ENCODE measurements around the gene APOA4. TPM values are rescaled to one million over a fixed set of nuclear protein-coding genes. Genes with fewer than 3 reads are reported as not detected.

Gene APOA4
- total RNA-seq, 1 donor from 2014 or later, result 0.56 TPM

GRCh38 chr11:116837231-116838091, 14.4 kb upstream of the APOA4 start, which contains the start of gene APOA1:
TSS of gene APOA1 (minus strand) at chr11:116837622. CDS start at chr11:116837387, 235 bp downstream.
- Histone ChIP-seq H3K9ac (no peak within 1 kb of the TSS), H3K27me3 (peaks cover 19% of the 10 kb centered on the region), H3K9me3 (ENCODE audit: low read depth) (no peaks in the 10 kb centered on the region), H3K4me2 (no peak within 1 kb of the TSS), H2AFZ (replicated peaks) (peak within 1 kb of the TSS; percentile 50), H3K4me1 (peaks cover 14% of the 10 kb centered on the region), H3K4me3 (no peak within 1 kb of the TSS), H3F3A (ENCODE audit: low read depth) (peaks cover 6% of the 10 kb centered on the region), H3K36me3 (no peaks in the 10 kb centered on the region), H4K20me1 (ENCODE audit: low read depth) (no peaks in the 10 kb centered on the region), H3K27ac (no peak within 1 kb of the TSS), H3K79me2 (ENCODE audit: low read depth) (no peaks in the 10 kb centered on the region)
- TF ChIP-seq CTCF (IDR thresholded peaks at IDR 0.05) (no peak), EZH2phosphoT487 (IDR thresholded peaks at IDR 0.05) (no peak), EZH2 (IDR thresholded peaks at IDR 0.05) (no peak)
- peak; percentile 50 for DNase-seq (ENCODE audit: low spot score)
- Mint-ChIP-seq H3K4me3 (no peak within 1 kb of the TSS), H3K27ac (peak within 1 kb of the TSS; percentile 94), H3K9me3 (no peaks in the 10 kb centered on the region), H3K36me3 (no peaks in the 10 kb centered on the region), H3K4me1 (peaks cover 41% of the 10 kb centered on the region), H3K27me3 (ENCODE audit: insufficient read depth, low read depth) (peaks cover 2% of the 10 kb centered on the region)

GRCh38 chr11:116836632-116836991, 13.5 kb upstream of the APOA4 start:
- Histone ChIP-seq H3K9ac (no peak overlapping the region), H3K4me1 (peaks cover 14% of the 10 kb centered on the region), H3F3A (ENCODE audit: low read depth) (peaks cover 6% of the 10 kb centered on the region), H2AFZ (replicated peaks) (no peak overlapping the region), H3K4me3 (no peak overlapping the region), H3K4me2 (no peak overlapping the region), H3K9me3 (ENCODE audit: low read depth) (no peaks in the 10 kb centered on the region), H4K20me1 (ENCODE audit: low read depth) (no peaks in the 10 kb centered on the region), H3K27ac (no peak overlapping the region), H3K79me2 (ENCODE audit: low read depth) (no peaks in the 10 kb centered on the region), H3K27me3 (peaks cover 19% of the 10 kb centered on the region), H3K36me3 (no peaks in the 10 kb centered on the region)
- Mint-ChIP-seq H3K27me3 (ENCODE audit: insufficient read depth, low read depth) (peaks cover 2% of the 10 kb centered on the region), H3K36me3 (no peaks in the 10 kb centered on the region), H3K9me3 (peaks cover 5% of the 10 kb centered on the region), H3K4me1 (peaks cover 41% of the 10 kb centered on the region), H3K27ac (no peak overlapping the region), H3K4me3 (no peak overlapping the region)
- DNase-seq (ENCODE audit: low spot score), result no peak
- TF ChIP-seq EZH2phosphoT487 (IDR thresholded peaks at IDR 0.05), result no peak
- TF ChIP-seq EZH2 (IDR thresholded peaks at IDR 0.05), result no peak
- TF ChIP-seq CTCF (IDR thresholded peaks at IDR 0.05), result no peak

DNA sequence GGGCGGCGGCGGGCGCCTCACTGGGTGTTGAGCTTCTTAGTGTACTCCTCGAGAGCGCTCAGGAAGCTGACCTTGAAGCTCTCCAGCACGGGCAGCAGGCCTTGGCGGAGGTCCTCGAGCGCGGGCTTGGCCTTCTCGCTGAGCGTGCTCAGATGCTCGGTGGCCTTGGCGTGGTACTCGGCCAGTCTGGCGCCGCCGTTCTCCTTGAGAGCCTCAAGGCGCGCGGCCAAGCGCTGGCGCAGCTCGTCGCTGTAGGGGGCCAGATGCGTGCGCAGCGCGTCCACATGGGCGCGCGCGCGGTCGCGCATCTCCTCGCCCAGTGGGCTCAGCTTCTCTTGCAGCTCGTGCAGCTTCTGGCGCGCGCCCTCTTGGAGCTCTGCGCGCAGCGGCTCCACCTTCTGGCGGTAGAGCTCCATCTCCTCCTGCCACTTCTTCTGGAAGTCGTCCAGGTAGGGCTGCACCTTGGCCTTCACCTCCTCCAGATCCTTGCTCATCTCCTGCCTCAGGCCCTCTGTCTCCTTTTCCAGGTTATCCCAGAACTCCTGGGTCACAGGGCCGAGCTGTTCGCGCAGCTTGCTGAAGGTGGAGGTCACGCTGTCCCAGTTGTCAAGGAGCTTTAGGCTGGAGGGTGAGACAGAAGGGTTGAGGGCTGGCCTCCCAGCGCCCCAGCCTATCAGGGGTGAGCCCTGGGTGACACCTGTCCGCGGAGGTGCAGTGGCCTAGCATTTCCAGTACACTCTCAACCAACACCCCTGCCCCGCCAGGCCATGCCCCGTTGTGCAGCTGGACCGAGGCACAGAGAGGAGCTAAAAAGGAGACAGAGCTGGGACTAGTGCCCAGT, 12.9 kb upstream of the APOA4 start:
- H3K9me3 ChIP-seq (ENCODE audit: low read depth), result no peaks in the 10 kb centered on the region
- peaks cover 19% of the 10 kb centered on the region for H3K27me3 ChIP-seq
- H3F3A ChIP-seq (ENCODE audit: low read depth), result peaks cover 6% of the 10 kb centered on the region
- H3K36me3 ChIP-seq, result no peaks in the 10 kb centered on the region
- Mint-ChIP-seq H3K9me3 (peaks cover 5% of the 10 kb centered on the region), H3K36me3 (no peaks in the 10 kb centered on the region), H3K4me3 (peak overlapping the region; percentile 35), H3K27ac (no peak overlapping the region), H3K27me3 (ENCODE audit: insufficient read depth, low read depth) (peaks cover 2% of the 10 kb centered on the region), H3K4me1 (peaks cover 41% of the 10 kb centered on the region)
- H3K4me1 ChIP-seq, result peaks cover 14% of the 10 kb centered on the region
- DNase-seq (ENCODE audit: low spot score), result peak; percentile 96
- no peak overlapping the region for H3K9ac ChIP-seq
- no peaks in the 10 kb centered on the region for H3K79me2 ChIP-seq (ENCODE audit: low read depth)
- H3K4me2 ChIP-seq, result peak overlapping the region; percentile 79
- peak overlapping the region; percentile 93 for H2AFZ ChIP-seq (replicated peaks)
- peak overlapping the region; percentile 46 for H3K4me3 ChIP-seq
- TF ChIP-seq CTCF (IDR thresholded peaks at IDR 0.05), result peak; percentile 67
- TF ChIP-seq EZH2phosphoT487 (IDR thresholded peaks at IDR 0.05), result no peak
- TF ChIP-seq EZH2 (IDR thresholded peaks at IDR 0.05), result no peak
- H3K27ac ChIP-seq, result no peak overlapping the region
- no peaks in the 10 kb centered on the region for H4K20me1 ChIP-seq (ENCODE audit: low read depth)
